Stimulated activated CD4-positive, alpha-beta T cell treated with anti-CD3 and anti-CD28 coated beads, Interleukin-4, amount 100 ng/mL, for 48 hours (primary cell): ENCODE measurements around the gene TJAP1.

ENCODE experiments used
- DNase-seq, 2 donors: peaks; one replicate each; pipeline ENCODE4 v3.0.0-alpha.2; 2020; ENCODE audit warnings: low read depth in 2 of 2

The TJAP1 gene

GRCh38 chr6:43477235-43478007, at the start of gene TJAP1:
Gene TJAP1, plus strand, starts transcription at chr6:43477570. Its CDS starts 21,432 bp downstream, at chr6:43499002.
- DNase-seq: peak; percentile 98 to 99

GRCh38 chr6:43428112-43428570, 49.2 kb upstream of the TJAP1 start:
- no peak for DNase-seq

- no peak for DNase-seq
Measured at GRCh38 chr6:43428874-43429273, 48.5 kb upstream of the TJAP1 start.

GRCh38 chr6:43432009-43432945, 45.1 kb upstream of the TJAP1 start:
- DNase-seq: no peak

GRCh38 chr6:43433148-43433547, 44.2 kb upstream of the TJAP1 start:
- DNase-seq: no peak

- no peak for DNase-seq
Measured at GRCh38 chr6:43434001-43434840, 43.1 kb upstream of the TJAP1 start.

- DNase-seq: no peak
Measured at GRCh38 chr6:43434943-43435342, 42.4 kb upstream of the TJAP1 start.

GRCh38 chr6:43435682-43436437, 41.5 kb upstream of the TJAP1 start:
- no peak for DNase-seq

GRCh38 chr6:43436577-43437282, 40.6 kb upstream of the TJAP1 start:
- DNase-seq: no peak

GRCh38 chr6:43437700-43438099, 39.7 kb upstream of the TJAP1 start:
- DNase-seq: no peak

- DNase-seq: no peak
Measured at GRCh38 chr6:43442935-43443334, 34.4 kb upstream of the TJAP1 start.

- DNase-seq: no peak
Measured at GRCh38 chr6:43444036-43444435, 33.3 kb upstream of the TJAP1 start.

GRCh38 chr6:43444582-43444981, 32.8 kb upstream of the TJAP1 start:
- DNase-seq: no peak

- no peak for DNase-seq
Measured at GRCh38 chr6:43445576-43445975, 31.8 kb upstream of the TJAP1 start.

- no peak for DNase-seq
Measured at GRCh38 chr6:43447604-43448003, 29.8 kb upstream of the TJAP1 start.

GRCh38 chr6:43448916-43449315, 28.5 kb upstream of the TJAP1 start:
- DNase-seq: no peak

GRCh38 chr6:43450699-43451131, 26.7 kb upstream of the TJAP1 start:
- no peak for DNase-seq

GRCh38 chr6:43451348-43451747, 26.0 kb upstream of the TJAP1 start:
- DNase-seq: no peak

- DNase-seq: no peak
Measured at GRCh38 chr6:43451939-43452338, 25.4 kb upstream of the TJAP1 start.

- DNase-seq: no peak
Measured at GRCh38 chr6:43452896-43453295, 24.5 kb upstream of the TJAP1 start.
